Measurements from ENCODE around the gene SLC45A1.
A peak's percentile ranks its signal among the peaks of the same experiment; 100 is the strongest.

Gene SLC45A1

DNA sequence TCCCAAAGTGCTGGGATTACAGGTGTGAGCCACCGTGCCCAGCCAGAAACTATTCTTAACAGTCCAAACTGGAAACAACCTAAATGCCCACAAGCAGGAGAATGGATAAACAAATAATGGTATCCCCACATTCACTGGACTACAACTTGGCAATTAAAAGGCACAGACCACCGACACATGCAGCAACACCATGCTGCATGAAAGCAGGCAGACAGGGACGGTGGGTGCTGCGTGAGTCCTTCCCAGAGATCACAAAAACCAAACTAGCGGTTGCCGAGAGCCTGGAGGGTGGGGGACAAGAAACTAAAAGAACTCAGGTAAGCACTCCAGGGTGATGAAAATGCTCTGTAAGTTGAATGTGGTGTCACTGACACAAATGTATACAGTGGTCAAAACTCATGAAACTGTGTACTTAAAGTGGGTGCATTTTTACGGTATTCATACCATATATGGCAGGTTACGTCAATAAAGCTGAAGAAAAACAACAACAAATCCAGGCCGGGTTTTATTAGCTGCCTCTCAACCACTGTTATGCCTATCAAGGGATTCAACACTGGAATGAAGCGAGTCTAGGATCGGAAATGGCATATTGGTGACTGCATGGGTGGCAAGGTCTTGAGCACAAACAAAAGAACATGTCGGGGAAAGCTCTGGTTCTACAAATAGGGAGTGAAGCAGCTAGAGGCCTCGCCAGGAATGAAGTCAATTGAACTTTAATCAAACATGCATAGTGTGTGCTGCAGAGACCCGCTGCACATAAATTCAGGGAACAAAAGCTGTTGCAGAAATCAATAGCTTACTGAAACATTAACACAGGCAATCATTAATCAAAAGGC is 52.4 kb downstream of the SLC45A1 start:
- no peak overlapping the region for H2AFZ ChIP-seq
- H3K36me3 ChIP-seq (ENCODE audit: control insufficient read depth, insufficient read depth, low read length), result no peaks in the 10 kb centered on the region
- peaks cover 9% of the 10 kb centered on the region for H3K4me1 ChIP-seq
- H3K9me3 ChIP-seq (ENCODE audit: control insufficient read depth, low read length), result no peaks in the 10 kb centered on the region
- no peak overlapping the region for H3K27ac ChIP-seq
- H3K27me3 ChIP-seq (ENCODE audit: control insufficient read depth, insufficient read depth, low read length), result no peaks in the 10 kb centered on the region
- H3K4me3 ChIP-seq (ENCODE audit: low read depth, low read length), result no peak overlapping the region
- H3K9ac ChIP-seq, result no peak overlapping the region
- peak overlapping the region; percentile 28 for H3K4me2 ChIP-seq (ENCODE audit: low read length)
- TF ChIP-seq, protein P1, sequence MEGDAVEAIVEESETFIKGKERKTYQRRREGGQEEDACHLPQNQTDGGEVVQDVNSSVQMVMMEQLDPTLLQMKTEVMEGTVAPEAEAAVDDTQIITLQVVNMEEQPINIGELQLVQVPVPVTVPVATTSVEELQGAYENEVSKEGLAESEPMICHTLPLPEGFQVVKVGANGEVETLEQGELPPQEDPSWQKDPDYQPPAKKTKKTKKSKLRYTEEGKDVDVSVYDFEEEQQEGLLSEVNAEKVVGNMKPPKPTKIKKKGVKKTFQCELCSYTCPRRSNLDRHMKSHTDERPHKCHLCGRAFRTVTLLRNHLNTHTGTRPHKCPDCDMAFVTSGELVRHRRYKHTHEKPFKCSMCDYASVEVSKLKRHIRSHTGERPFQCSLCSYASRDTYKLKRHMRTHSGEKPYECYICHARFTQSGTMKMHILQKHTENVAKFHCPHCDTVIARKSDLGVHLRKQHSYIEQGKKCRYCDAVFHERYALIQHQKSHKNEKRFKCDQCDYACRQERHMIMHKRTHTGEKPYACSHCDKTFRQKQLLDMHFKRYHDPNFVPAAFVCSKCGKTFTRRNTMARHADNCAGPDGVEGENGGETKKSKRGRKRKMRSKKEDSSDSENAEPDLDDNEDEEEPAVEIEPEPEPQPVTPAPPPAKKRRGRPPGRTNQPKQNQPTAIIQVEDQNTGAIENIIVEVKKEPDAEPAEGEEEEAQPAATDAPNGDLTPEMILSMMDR (IDR thresholded peaks at IDR 0.05), result no peak
- peaks cover 16% of the 10 kb centered on the region for H3K79me2 ChIP-seq

DNA sequence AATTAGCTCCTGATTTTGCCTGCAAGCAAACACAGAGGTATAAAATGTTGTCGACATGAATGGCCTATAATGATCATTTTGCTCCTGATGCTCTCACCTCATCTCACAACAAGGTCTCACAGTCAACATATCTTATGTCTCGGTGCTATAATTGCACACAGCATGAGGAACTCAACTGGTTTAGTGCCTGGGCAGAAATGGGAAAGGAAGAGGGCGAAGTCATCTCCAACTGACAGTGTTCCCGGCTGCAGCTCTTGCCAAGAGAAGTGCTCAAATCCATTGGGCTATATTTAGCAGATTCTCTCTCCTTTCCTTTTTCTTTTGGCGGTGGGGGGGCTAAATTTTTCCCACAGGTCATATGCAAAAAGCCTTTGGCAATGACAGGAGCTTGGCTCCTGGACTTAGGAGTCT is 53.0 kb downstream of the SLC45A1 start:
- Histone ChIP-seq H3K27me3 (ENCODE audit: control insufficient read depth, insufficient read depth, low read length) (no peaks in the 10 kb centered on the region), H3K4me1 (peaks cover 9% of the 10 kb centered on the region), H3K79me2 (peaks cover 16% of the 10 kb centered on the region), H2AFZ (no peak overlapping the region), H3K36me3 (ENCODE audit: control insufficient read depth, insufficient read depth, low read length) (no peaks in the 10 kb centered on the region), H3K9ac (no peak overlapping the region), H3K4me3 (ENCODE audit: low read depth, low read length) (no peak overlapping the region), H3K4me2 (ENCODE audit: low read length) (peak overlapping the region; percentile 28), H3K9me3 (ENCODE audit: control insufficient read depth, low read length) (no peaks in the 10 kb centered on the region), H3K27ac (no peak overlapping the region)
- TF ChIP-seq, protein P1 (IDR thresholded peaks at IDR 0.05), result no peak

DNA sequence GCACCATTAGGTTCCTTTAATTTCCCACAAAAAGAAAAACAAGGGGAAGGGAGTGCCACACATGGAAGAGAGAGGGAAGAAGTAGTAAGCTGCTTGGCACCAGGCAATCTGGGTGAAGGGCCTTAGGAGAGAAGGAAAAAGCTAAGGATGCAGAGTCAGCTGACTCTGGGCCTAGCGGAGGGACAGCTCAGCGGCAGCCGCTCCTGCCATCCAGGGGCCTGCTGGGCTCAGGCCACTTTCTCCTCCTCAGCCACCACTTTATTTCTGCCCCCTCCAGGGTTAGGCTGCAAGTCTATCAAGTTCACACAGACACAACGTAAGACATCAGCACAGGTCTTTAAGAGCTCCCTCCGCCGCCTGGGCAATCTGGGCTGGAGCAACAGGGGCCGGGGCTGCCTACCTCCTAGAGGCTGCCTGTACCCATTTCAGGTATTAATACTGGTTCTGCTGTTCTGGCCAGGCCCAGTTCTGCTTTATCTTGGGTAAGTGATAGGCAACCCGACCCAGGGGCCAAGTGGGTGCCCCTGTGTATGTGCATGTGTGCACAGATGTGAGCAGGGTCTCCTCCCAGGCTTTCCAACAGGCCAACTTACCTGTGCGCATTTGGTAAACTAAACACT is 53.6 kb downstream of the SLC45A1 start:
- no peak overlapping the region for H3K9ac ChIP-seq
- TF ChIP-seq, protein P1 (IDR thresholded peaks at IDR 0.05), result no peak
- no peaks in the 10 kb centered on the region for H3K36me3 ChIP-seq (ENCODE audit: control insufficient read depth, insufficient read depth, low read length)
- H3K79me2 ChIP-seq, result peaks cover 19% of the 10 kb centered on the region
- no peak overlapping the region for H3K4me3 ChIP-seq (ENCODE audit: low read depth, low read length)
- no peaks in the 10 kb centered on the region for H3K27me3 ChIP-seq (ENCODE audit: control insufficient read depth, insufficient read depth, low read length)
- H3K4me1 ChIP-seq, result peaks cover 9% of the 10 kb centered on the region
- H3K27ac ChIP-seq, result no peak overlapping the region
- no peaks in the 10 kb centered on the region for H3K9me3 ChIP-seq (ENCODE audit: control insufficient read depth, low read length)
- no peak overlapping the region for H2AFZ ChIP-seq
- peak overlapping the region; percentile 28 for H3K4me2 ChIP-seq (ENCODE audit: low read length)

DNA sequence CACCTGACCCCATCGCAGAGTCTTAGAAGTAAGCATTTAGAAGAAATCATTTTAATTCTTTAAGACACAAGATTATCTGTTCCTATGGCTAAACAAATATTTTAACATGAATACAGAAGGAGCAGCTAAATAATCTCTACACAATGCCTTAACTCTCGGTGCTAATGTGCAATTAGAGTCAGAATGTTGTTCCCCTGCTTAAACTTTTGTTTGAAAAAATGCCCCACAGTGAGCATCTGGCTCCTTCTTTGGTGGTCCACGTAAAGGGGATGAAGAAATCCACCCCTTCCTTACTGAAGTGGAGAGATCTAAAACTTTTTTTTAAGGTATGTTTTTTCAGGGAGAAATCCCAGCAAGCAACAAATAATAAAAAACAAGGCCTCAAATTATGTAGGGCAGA is 55.2 kb downstream of the SLC45A1 start:
- no peaks in the 10 kb centered on the region for H3K36me3 ChIP-seq (ENCODE audit: control insufficient read depth, insufficient read depth, low read length)
- H3K4me2 ChIP-seq (ENCODE audit: low read length), result no peak overlapping the region
- TF ChIP-seq, protein P1 (IDR thresholded peaks at IDR 0.05), result no peak
- H3K4me1 ChIP-seq, result peaks cover 2% of the 10 kb centered on the region
- no peak overlapping the region for H2AFZ ChIP-seq
- no peak overlapping the region for H3K27ac ChIP-seq
- no peaks in the 10 kb centered on the region for H3K27me3 ChIP-seq (ENCODE audit: control insufficient read depth, insufficient read depth, low read length)
- H3K79me2 ChIP-seq, result peaks cover 21% of the 10 kb centered on the region
- no peak overlapping the region for H3K4me3 ChIP-seq (ENCODE audit: low read depth, low read length)
- H3K9me3 ChIP-seq (ENCODE audit: control insufficient read depth, low read length), result no peaks in the 10 kb centered on the region
- H3K9ac ChIP-seq, result no peak overlapping the region
